A549 (cell line): ENCODE measurements around the gene SNAI3. TPM values are rescaled to one million over a fixed set of nuclear protein-coding genes. Genes with fewer than 3 reads are reported as not detected.

ENCODE experiments used
- ATAC-seq, 2 experiments: fragments of 200-7000 bp in 1 of 2; fragments of >200 bp in 1 of 2; cut with Nextera tagmentation in 1 of 2; cut with Tn5 transposase in 1 of 2; 3 replicates each; pipeline versions ENCODE4 v1.8.0 to v1.9.1; 2018 to 2020; ENCODE audit warnings: mild to moderate bottlenecking in 1 of 2, moderate library complexity in 1 of 2
- CTCF ChIA-PET: fragments of 300-600 bp; sonication (Branson Sonifier 250); formaldehyde crosslinking; extraction: SDS; loops from one replicate; lab custom pipeline; 2021; ENCODE audit warnings: antibody characterized with exemption, inconsistent platforms; lab: Yijun Ruan, JAX
- POLR2A ChIA-PET: fragments of 350-600 bp; formaldehyde crosslinking; extraction: SDS; loops from one replicate; lab custom pipeline; 2021; ENCODE audit warnings: antibody characterized with exemption, inconsistent platforms; lab: Yijun Ruan, JAX
- DNase-seq, 2 experiments: peaks; one replicate each; pipeline versions ENCODE4 v3.0.0 to v3.0.0-alpha.2; 2011 to 2016; ENCODE audit warnings: low read depth in 1 of 2, low spot score in 1 of 2
- FAIRE-seq: peaks from 2 replicates; lab custom pipeline; 2011; peaks lifted over from hg19 to GRCh38; lab: Jason Lieb, UNC
- H3K27ac ChIP-seq, 2 experiments: fragments of >200 bp; sonication (Bioruptor Twin); formaldehyde crosslinking; 3 replicates each; pipeline ENCODE4 v1.5.1; 2016 to 2017
- H3K4me1 ChIP-seq: fragments of >200 bp; sonication (Bioruptor Twin); formaldehyde crosslinking; 3 replicates; pipeline ENCODE4 v1.6.1; 2016
- H3K4me2 ChIP-seq: fragments of >200 bp; sonication (Bioruptor Twin); formaldehyde crosslinking; 3 replicates; pipeline ENCODE4 v1.6.1; 2016
- H3K4me3 ChIP-seq: fragments of >200 bp; sonication (Bioruptor Twin); formaldehyde crosslinking; 3 replicates; pipeline ENCODE4 v1.5.1; 2016
- H3K9me3 ChIP-seq: fragments of >200 bp; sonication (Bioruptor Twin); formaldehyde crosslinking; 3 replicates; pipeline ENCODE4 v1.6.1; 2016
- BHLHE40 ChIP-seq: IDR thresholded peaks from 2 replicates; pipeline ENCODE4 v1.6.1; 2012; ENCODE audit warnings: low read depth, low read length, inconsistent platforms
- CHD2 ChIP-seq: fragments of 150-350 bp; IDR thresholded peaks from 2 replicates; pipeline ENCODE4 v1.6.1; 2014; ENCODE audit warnings: low read length; ENCODE audit not compliant: partially characterized antibody
- CHD4 ChIP-seq: fragments of 200-600 bp; sonication (generic); IDR thresholded peaks from 2 replicates; pipeline ENCODE4 v1.6.1; 2016; ENCODE audit warnings: antibody characterized with exemption, mild to moderate bottlenecking, borderline replicate concordance
- CTCF ChIP-seq: fragments of >200 bp; sonication (Bioruptor Twin); formaldehyde crosslinking; IDR thresholded peaks from 3 replicates; pipeline ENCODE4 v1.5.1; 2016
- EHF ChIP-seq: fragments of 250-450 bp; sonication (Bioruptor Pico); IDR thresholded peaks from 2 replicates; pipeline ENCODE4 v1.5.0; 2020; ENCODE audit warnings: mild to moderate bottlenecking
- EHMT2 ChIP-seq: fragments of 200-600 bp; sonication (generic); IDR thresholded peaks from 2 replicates; pipeline ENCODE4 v1.6.1; 2016; ENCODE audit warnings: antibody characterized with exemption, low read depth, mild to moderate bottlenecking, moderate library complexity
- EP300 ChIP-seq, 2 experiments: fragments of >200 bp; sonication (Bioruptor Twin); formaldehyde crosslinking; IDR thresholded peaks; 2 replicates in 1 of 2; 3 replicates in 1 of 2; pipeline ENCODE4 v1.6.1; 2016 to 2017
- ESRRA ChIP-seq: fragments of 150-350 bp; IDR thresholded peaks from 2 replicates; pipeline ENCODE4 v1.6.1; 2014; ENCODE audit warnings: mild to moderate bottlenecking, low read length, borderline replicate concordance
- HDAC2 ChIP-seq: fragments of 200-600 bp; sonication (generic); IDR thresholded peaks from 2 replicates; pipeline ENCODE4 v1.6.1; 2016
- HOXA7 ChIP-seq: fragments of 250-450 bp; sonication (Bioruptor Pico); IDR thresholded peaks from 2 replicates; pipeline ENCODE4 v1.5.0; 2020; ENCODE audit warnings: mild to moderate bottlenecking, moderate library complexity
- HOXB13 ChIP-seq: fragments of 250-450 bp; sonication (Bioruptor Pico); IDR thresholded peaks from 2 replicates; pipeline ENCODE4 v1.5.0; 2020; ENCODE audit warnings: low read depth, mild to moderate bottlenecking, moderate library complexity
- MYC ChIP-seq: IDR thresholded peaks from 2 replicates; pipeline ENCODE4 v1.6.1; 2012; ENCODE audit warnings: mild to moderate bottlenecking, inconsistent platforms, low read length, improper control_type of control experiment, borderline replicate concordance
- NR3C1 ChIP-seq: fragments of >200 bp; sonication (Bioruptor Twin); formaldehyde crosslinking; IDR thresholded peaks from 3 replicates; pipeline ENCODE4 v1.6.1; 2017
- POLR2A ChIP-seq: IDR thresholded peaks from 2 replicates; pipeline ENCODE4 v1.6.1; 2012; ENCODE audit warnings: mild to moderate bottlenecking, low read length
- RCOR1 ChIP-seq: fragments of 150-350 bp; IDR thresholded peaks from 2 replicates; pipeline ENCODE4 v1.6.1; 2014; ENCODE audit warnings: antibody characterized with exemption, low read length, low read depth
- RNF2 ChIP-seq: fragments of 200-600 bp; sonication (generic); IDR thresholded peaks from 2 replicates; pipeline ENCODE4 v1.6.1; 2016; ENCODE audit warnings: low read depth, mild to moderate bottlenecking, antibody characterized with exemption, moderate library complexity, borderline replicate concordance
- SREBF2 ChIP-seq: fragments of 450-650 bp; IDR thresholded peaks from 2 replicates; pipeline ENCODE4 v1.6.1; 2014; ENCODE audit warnings: mild to moderate bottlenecking, moderate library complexity
- TP53 ChIP-seq: fragments of 250-450 bp; sonication (Bioruptor Pico); IDR thresholded peaks from 2 replicates; pipeline ENCODE4 v1.5.0; 2021; ENCODE audit warnings: mild to moderate bottlenecking, moderate library complexity
- ZC3H11A ChIP-seq: fragments of 450-650 bp; IDR thresholded peaks from 2 replicates; pipeline ENCODE4 v1.6.1; 2014; ENCODE audit warnings: antibody characterized with exemption, mild to moderate bottlenecking
- ZNF302 ChIP-seq: fragments of 250-450 bp; sonication (Bioruptor Pico); IDR thresholded peaks from 2 replicates; pipeline ENCODE4 v1.9.0; 2021; ENCODE audit warnings: inconsistent platforms, mild to moderate bottlenecking, moderate library complexity
- ZSCAN20 ChIP-seq: fragments of 250-450 bp; sonication (Bioruptor Pico); IDR thresholded peaks from 2 replicates; pipeline ENCODE4 v1.8.0; 2022; ENCODE audit warnings: mild to moderate bottlenecking, moderate library complexity
- WGBS: methylation state at CpG from one replicate; pipeline ENCODE4 v1.1.6; 2017; ENCODE audit errors: missing lambda C conversion rate; 5-methylcytosine and 5-hydroxymethylcytosine counted together
- polyA plus RNA-seq, 4 experiments: library from polyadenylated mRNA; depleted of rRNA in 3 of 4; stranded (reverse); fragments of >200 nt; fragmentation: RNase III in 1 of 4; extraction: RNeasy Plus Mini Kit Qiagen cat#74134 plus additional on column Dnase treatment in 1 of 4; gene quantifications; 2 replicates in 3 of 4; 3 replicates in 1 of 4; pipeline ENCODE4 v1.2.3, GENCODE V29; 2011 to 2017
- TF ChIP-seq, protein P1 (sequence below): IDR thresholded peaks from 2 replicates; pipeline ENCODE4 v1.6.1; 2012

Gene SNAI3
- polyA plus RNA-seq, 2 of the 4 experiments (the other 2 are of a cell fraction): not detected

DNA sequence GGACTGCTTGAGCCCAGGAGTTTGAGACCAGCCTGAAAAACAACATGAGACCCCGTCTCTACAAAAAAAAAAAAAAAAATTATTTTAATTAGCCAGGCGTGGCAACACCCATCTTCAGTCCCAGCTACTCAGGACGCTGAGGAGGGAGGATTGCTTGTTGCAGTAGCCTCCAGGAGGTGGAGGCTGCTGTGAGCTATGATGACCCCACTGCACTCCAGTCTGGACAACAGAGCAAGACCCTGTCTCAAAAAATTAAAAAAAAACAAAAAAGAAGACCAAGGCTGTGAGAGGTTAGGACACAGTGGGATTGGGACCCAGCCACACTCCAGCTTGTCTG lies 1.3 kb upstream of the SNAI3 start:
- no peak for ATAC-seq
- ChIA-PET POLR2A (no interaction called here), CTCF (interaction anchor here (0.8 to 2.1 kb wide), 9 partner anchors 8 to 58 kb away, joined by 3 to 6 read pairs (median 4); no protein-coding TSS in a partner anchor)
- H3K4me2 ChIP-seq: no peak overlapping the region
- H3K4me1 ChIP-seq: peaks cover 16% of the 10 kb centered on the region; the same call in 2 of the 3 replicates
- no peaks in the 10 kb centered on the region for H3K9me3 ChIP-seq
- TF ChIP-seq MYC (no peak), CHD2 (no peak), POLR2A (no peak), RNF2 (no peak), ZSCAN20 (CRISPR knock-in tag) (no peak), EHF (CRISPR knock-in tag) (no peak), EP300 (IDR thresholded peaks at IDR 0.05) (no peak), ZNF302 (no peak), RCOR1 (no peak), HDAC2 (no peak), HOXA7 (CRISPR knock-in tag) (no peak), BHLHE40 (no peak), CTCF (no peak), ZC3H11A (no peak), SREBF2 (no peak), HOXB13 (CRISPR knock-in tag) (no peak), ESRRA (no peak), TP53 (CRISPR knock-in tag) (no peak), NR3C1 (no peak)
- WGBS: 57% methylated on average over 3 of the region's 3 CpGs
- no peak for FAIRE-seq
- DNase-seq: no peak
- no peak overlapping the region for H3K27ac ChIP-seq
- H3K4me3 ChIP-seq: no peak overlapping the region

- TF ChIP-seq, protein P1, sequence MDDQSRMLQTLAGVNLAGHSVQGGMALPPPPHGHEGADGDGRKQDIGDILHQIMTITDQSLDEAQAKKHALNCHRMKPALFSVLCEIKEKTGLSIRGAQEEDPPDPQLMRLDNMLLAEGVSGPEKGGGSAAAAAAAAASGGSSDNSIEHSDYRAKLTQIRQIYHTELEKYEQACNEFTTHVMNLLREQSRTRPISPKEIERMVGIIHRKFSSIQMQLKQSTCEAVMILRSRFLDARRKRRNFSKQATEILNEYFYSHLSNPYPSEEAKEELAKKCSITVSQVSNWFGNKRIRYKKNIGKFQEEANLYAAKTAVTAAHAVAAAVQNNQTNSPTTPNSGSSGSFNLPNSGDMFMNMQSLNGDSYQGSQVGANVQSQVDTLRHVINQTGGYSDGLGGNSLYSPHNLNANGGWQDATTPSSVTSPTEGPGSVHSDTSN: no peak
- TF ChIP-seq EHMT2: no peak
- TF ChIP-seq CHD4: no peak
- TF ChIP-seq, all 56 proteins: peak for 0
- no peak overlapping the region; the same call in 1 of the 3 replicates for H3K4me2 ChIP-seq
- DNase-seq: no peak
- 72% methylated on average over 6 of the region's 10 CpGs for WGBS
- CTCF ChIA-PET: interaction anchor here (0.6 to 2.1 kb wide), 10 partner anchors 7 to 746 kb away, joined by 3 to 6 read pairs (median 4); no protein-coding TSS in a partner anchor
- ATAC-seq: no peak
- POLR2A ChIA-PET: no interaction called here
- H3K4me1 ChIP-seq: peaks cover 16% of the 10 kb centered on the region; the same call in 2 of the 3 replicates
- no peak overlapping the region for H3K27ac ChIP-seq
- H3K9me3 ChIP-seq: no peaks in the 10 kb centered on the region
- no peak overlapping the region for H3K4me3 ChIP-seq
- FAIRE-seq: no peak
Measured at GRCh38 chr16:88687254-88687576, 908 bp upstream of the SNAI3 start.

- Histone ChIP-seq H3K4me1 (peaks cover 16% of the 10 kb centered on the region; the same call in 2 of the 3 replicates), H3K4me2 (peak overlapping the region; percentile 100), H3K9me3 (no peaks in the 10 kb centered on the region), H3K27ac (peak overlapping the region; percentile 39 to 75; a peak in 3 of 6 replicates), H3K4me3 (peak overlapping the region; percentile 75)
- ChIA-PET CTCF (interaction anchor here (0.6 to 2.2 kb wide), 6 partner anchors 10 to 150 kb away, joined by 3 to 8 read pairs (median 6); no protein-coding TSS in a partner anchor), POLR2A (no interaction called here)
- FAIRE-seq: no peak
- WGBS: no CpG with 5 or more reads among the region's 25 CpGs
- ATAC-seq: peak; percentile 41 to 60
- no peak for DNase-seq
- 0 out of 2 replicates have a peak, but pooled peaks have one; percentile 47 for TF ChIP-seq RNF2
- TF ChIP-seq HOXA7 (CRISPR knock-in tag): no peak
Measured at GRCh38 chr16:88686062-88686438, 257 bp downstream of the SNAI3 start.
